HG03457 (cell line): Measurements from ENCODE around the gene CD6.
A peak's percentile ranks its signal among the peaks of the same experiment; 100 is the strongest.
"Not testable (repeated sequence)": the region's sequence is repeated elsewhere in the genome, so short reads cannot be mapped to it uniquely, and the experiment has no call there.

Experiments
- ATAC-seq: cut with Tn5 transposase; IDR thresholded peaks from one replicate; pipeline ENCODE4 v1.9.1; 2021; ENCODE audit warnings: moderate number of reproducible peaks; ENCODE audit not compliant: unreplicated experiment

The CD6 gene

GRCh38 chr11:61049859-61050258 is 78.4 kb downstream of the CD6 start:
- no peak for ATAC-seq

- ATAC-seq = no peak
Measured at GRCh38 chr11:61052182-61052972, 80.9 kb downstream of the CD6 start.

- ATAC-seq = no peak
Measured at GRCh38 chr11:61053191-61053590, 81.7 kb downstream of the CD6 start.

- no peak for ATAC-seq
Measured at GRCh38 chr11:61054513-61054912, 83.0 kb downstream of the CD6 start.

GRCh38 chr11:61054927-61055562 is 83.6 kb downstream of the CD6 start:
- ATAC-seq = no peak

GRCh38 chr11:61055776-61056175 is 84.3 kb downstream of the CD6 start:
- ATAC-seq = no peak

GRCh38 chr11:61056571-61056970 is 85.1 kb downstream of the CD6 start:
- no peak for ATAC-seq

GRCh38 chr11:61056981-61057380 is 85.5 kb downstream of the CD6 start:
- no peak for ATAC-seq

GRCh38 chr11:61057615-61058014 is 86.1 kb downstream of the CD6 start:
- no peak for ATAC-seq

- no peak for ATAC-seq
Measured at GRCh38 chr11:61058583-61059259, 87.2 kb downstream of the CD6 start.

- ATAC-seq = no peak
Measured at GRCh38 chr11:61059260-61059752, 87.8 kb downstream of the CD6 start.

GRCh38 chr11:61061081-61061826 is 89.8 kb downstream of the CD6 start:
- ATAC-seq = peak; percentile 81

- no peak for ATAC-seq
Measured at GRCh38 chr11:61062181-61062930, 90.9 kb downstream of the CD6 start.

- not testable (repeated sequence) for ATAC-seq
Measured at GRCh38 chr11:61065236-61065635, 93.8 kb downstream of the CD6 start.

GRCh38 chr11:61065955-61066638 is 94.6 kb downstream of the CD6 start:
- no peak for ATAC-seq

- no peak for ATAC-seq
Measured at GRCh38 chr11:61066645-61067044, 95.2 kb downstream of the CD6 start.

- ATAC-seq = no peak
Measured at GRCh38 chr11:61067782-61068446, 96.4 kb downstream of the CD6 start.

GRCh38 chr11:61068581-61068980 is 97.1 kb downstream of the CD6 start:
- ATAC-seq = no peak

GRCh38 chr11:61069427-61069826 is 97.9 kb downstream of the CD6 start:
- no peak for ATAC-seq
